Small intestine (tissue), 7 donors: ENCODE data around the gene HIVEP2. TPM values are rescaled to one million over a fixed set of nuclear protein-coding genes. Genes with fewer than 3 reads are reported as not detected.
A peak's percentile ranks its signal among the peaks of the same experiment; 100 is the strongest.

Experiments used
- DNase-seq, 2 donors: peaks; one replicate each; pipeline versions ENCODE4 v3.0.0 to v3.0.0-alpha.2; 2013
- FAIRE-seq: peaks from 2 replicates; lab custom pipeline; 2012; peaks lifted over from hg19 to GRCh38; lab: Jason Lieb, UNC
- H3K27ac ChIP-seq, 3 donors: one replicate each; pipeline ENCODE4 v1.5.1; 2013; ENCODE audit warnings: low read length in 2 of 3, mild to moderate bottlenecking in 2 of 3, control low read depth in 1 of 3, inconsistent platforms in 1 of 3, low read depth in 1 of 3, moderate library complexity in 1 of 3
- H3K27me3 ChIP-seq, 3 donors: one replicate each; pipeline ENCODE4 v1.6.1; 2013; ENCODE audit warnings: low read length in 3 of 3, inconsistent platforms in 1 of 3; ENCODE audit not compliant: control insufficient read depth in 3 of 3, insufficient read depth in 3 of 3
- H3K36me3 ChIP-seq, 3 donors: one replicate each; pipeline ENCODE4 v1.6.1; 2013; ENCODE audit warnings: low read length in 3 of 3, inconsistent platforms in 1 of 3, low read depth in 1 of 3, mild to moderate bottlenecking in 1 of 3, moderate library complexity in 1 of 3; ENCODE audit not compliant: control insufficient read depth in 3 of 3, insufficient read depth in 2 of 3
- H3K4me1 ChIP-seq, 3 donors: one replicate each; pipeline ENCODE4 v1.6.1; 2013; ENCODE audit warnings: low read length in 2 of 3, inconsistent platforms in 1 of 3, low read depth in 1 of 3, mild to moderate bottlenecking in 1 of 3, moderate library complexity in 1 of 3; ENCODE audit not compliant: control insufficient read depth in 3 of 3, insufficient read depth in 2 of 3
- H3K4me3 ChIP-seq, 3 donors: one replicate each; pipeline ENCODE4 v1.5.1; 2013; ENCODE audit warnings: low read length in 3 of 3, control low read depth in 1 of 3, inconsistent platforms in 1 of 3, low read depth in 1 of 3, mild to moderate bottlenecking in 1 of 3, moderate library complexity in 1 of 3
- H3K9me3 ChIP-seq, 2 donors: one replicate each; pipeline ENCODE4 v1.6.1; 2013; ENCODE audit warnings: low read depth in 1 of 2, low read length in 1 of 2; ENCODE audit not compliant: control insufficient read depth in 2 of 2, insufficient read depth in 1 of 2
- WGBS, 3 donors: extraction: QIAGEN DNeasy Blood & Tissue Kit; methylation state at CpG; one replicate each; pipeline ENCODE4 v1.1.7; 2013; 5-methylcytosine and 5-hydroxymethylcytosine counted together
- polyA plus RNA-seq, 4 donors: library from polyadenylated mRNA; stranded (reverse) in 3 of 4; unstranded in 1 of 4; fragments of 200-250 nt in 3 of 4; fragments of 120-200 nt in 1 of 4; gene quantifications; one replicate each; pipeline versions ENCODE4 v1.2.1 to v1.2.3, GENCODE V29; 2013
- donor health status: healthy with polysubstance abuse.
- donor health status: control.
- donor health status: control.
- donor health status: Bipolar disorder and iron deficiency.
- donor health status: healthy.

HIVEP2 gene
- polyA plus RNA-seq, 4 donors: 1.9 to 7.1 (median 3.1) TPM

DNA sequence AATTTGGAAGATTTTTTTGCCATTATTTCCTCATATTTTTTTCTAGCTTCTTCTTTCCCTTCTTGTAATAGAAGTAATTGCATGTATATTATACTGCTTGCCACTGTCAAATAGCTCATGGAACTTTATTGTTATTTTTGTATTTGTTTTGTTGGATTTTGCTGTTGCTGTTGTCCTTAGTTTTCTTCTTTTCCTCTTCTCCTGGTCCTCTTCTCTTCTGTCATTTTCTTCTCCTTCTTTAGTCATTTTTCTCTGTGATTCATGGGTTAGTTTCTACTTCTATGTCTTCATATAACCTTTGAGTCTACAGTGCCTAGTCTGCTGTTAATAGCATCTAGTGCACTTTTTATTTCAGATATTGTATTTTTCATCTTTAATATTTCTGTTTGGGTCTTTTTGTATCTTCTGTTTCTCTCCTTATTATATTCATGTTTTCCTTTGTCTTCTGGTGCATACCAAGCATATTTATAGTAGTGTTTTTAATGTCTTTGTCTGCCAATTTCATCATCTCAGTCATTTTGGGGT, 226.2 kb downstream of the HIVEP2 start:
- DNase-seq (no peak), FAIRE-seq (no peak)
- Histone ChIP-seq H3K9me3 (peaks cover 0 to 8% of the 10 kb centered on the region in 2 donors), H3K27ac (no peak overlapping the region), H3K36me3 (no peaks in the 10 kb centered on the region), H3K4me1 (no peaks in the 10 kb centered on the region), H3K27me3 (peaks cover 0 to 4% (median 0%) of the 10 kb centered on the region in 3 donors), H3K4me3 (no peak overlapping the region)

DNA sequence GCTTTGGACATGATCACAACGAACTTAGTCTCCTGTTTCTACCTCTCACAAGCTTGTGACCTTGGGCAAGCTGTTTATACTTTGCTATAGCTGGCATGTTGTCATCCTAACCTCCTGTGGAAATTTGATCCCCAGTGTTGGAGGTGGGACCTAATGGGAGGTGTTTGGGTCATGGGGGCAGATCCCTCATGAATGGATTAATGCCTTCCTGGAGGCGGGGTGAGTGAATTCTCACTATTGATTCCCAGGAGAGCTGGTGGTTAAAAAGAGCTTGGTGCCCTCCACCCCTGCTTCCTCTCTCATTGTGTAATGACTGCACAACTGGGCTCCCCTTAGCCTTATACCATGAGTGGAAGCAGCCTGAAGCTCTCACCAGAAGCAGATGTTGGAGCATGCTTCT, 228.9 kb downstream of the HIVEP2 start:
- DNase-seq: no peak
- Histone ChIP-seq H3K27me3 (peaks cover 0 to 4% (median 0%) of the 10 kb centered on the region in 3 donors), H3K36me3 (no peaks in the 10 kb centered on the region), H3K27ac (no peak overlapping the region), H3K9me3 (peaks cover 0 to 8% of the 10 kb centered on the region in 2 donors), H3K4me3 (no peak overlapping the region), H3K4me1 (no peaks in the 10 kb centered on the region)
- FAIRE-seq: no peak
- 54 to 60% (median 57%) methylated on average over 2 of the region's 2 CpGs for WGBS, 3 donors

DNA sequence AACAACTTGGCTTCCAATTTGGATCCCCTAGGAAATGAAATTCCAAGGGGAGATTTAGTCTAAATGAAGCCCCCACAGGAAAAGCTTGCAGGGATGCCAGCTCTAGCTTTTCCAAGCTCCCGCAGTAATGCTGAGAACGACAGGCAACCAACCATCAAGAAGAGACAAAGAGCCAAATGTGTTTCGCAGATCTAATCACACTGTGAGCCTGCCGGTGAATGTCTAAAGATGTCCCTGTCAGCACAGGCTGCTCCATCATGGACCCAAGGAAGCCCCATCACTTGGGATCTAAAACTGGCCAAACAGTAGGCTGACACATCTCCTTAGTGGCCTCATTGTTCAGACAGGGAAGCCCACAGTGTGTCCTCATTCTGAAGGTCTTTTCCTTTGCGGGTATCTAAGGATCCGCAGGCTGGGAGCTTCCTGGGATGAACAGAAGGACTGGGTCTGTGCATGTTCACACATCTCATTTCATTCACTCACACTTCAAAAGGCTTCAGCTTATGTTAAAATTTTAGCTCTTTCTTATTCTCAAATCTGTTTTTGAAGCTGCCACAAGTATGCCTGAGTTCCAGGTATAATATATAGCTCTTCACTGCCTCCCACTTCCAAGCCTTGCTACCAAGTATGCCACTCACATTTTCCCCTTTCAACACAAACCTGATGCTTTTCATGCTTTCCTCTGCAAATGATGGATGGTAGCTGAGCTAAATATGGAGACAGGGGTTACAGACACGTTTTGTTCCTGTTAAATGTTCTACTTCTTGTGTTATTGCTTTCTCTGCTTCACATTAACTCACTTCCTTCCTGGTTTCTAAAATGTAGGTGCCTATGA, 229.8 kb downstream of the HIVEP2 start:
- FAIRE-seq: no peak
- Histone ChIP-seq H3K27ac (no peak overlapping the region), H3K9me3 (peaks cover 0 to 8% of the 10 kb centered on the region in 2 donors), H3K27me3 (peaks cover 0 to 4% (median 0%) of the 10 kb centered on the region in 3 donors), H3K4me3 (no peak overlapping the region), H3K36me3 (no peaks in the 10 kb centered on the region), H3K4me1 (no peaks in the 10 kb centered on the region)
- no peak for DNase-seq
- WGBS, 3 donors: 77 to 85% (median 85%) methylated on average over 7 of the region's 7 CpGs

DNA sequence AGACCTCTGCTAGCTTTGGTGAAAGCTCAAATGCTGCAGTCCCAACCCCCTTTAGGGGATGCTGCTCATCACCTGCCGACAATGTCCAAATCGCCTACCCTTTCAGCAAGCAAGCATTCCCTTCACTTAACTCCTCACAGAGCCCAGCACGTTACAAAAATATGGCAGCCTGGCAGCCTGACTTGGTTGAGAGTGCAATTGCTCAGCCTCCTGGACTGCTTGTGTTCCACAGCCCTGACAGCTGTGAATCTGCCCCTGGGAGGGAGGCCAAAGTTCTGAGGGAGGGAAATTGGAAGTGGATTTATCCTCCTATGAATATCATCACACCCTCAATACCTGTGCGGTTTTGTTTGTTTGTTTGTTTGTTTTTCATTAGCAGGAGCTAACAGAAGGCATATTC, 231.0 kb downstream of the HIVEP2 start:
- no peak for FAIRE-seq
- no peaks in the 10 kb centered on the region for H3K27me3 ChIP-seq
- WGBS, 3 donors: 70 to 83% (median 81%) methylated on average over 4 of the region's 4 CpGs

DNA sequence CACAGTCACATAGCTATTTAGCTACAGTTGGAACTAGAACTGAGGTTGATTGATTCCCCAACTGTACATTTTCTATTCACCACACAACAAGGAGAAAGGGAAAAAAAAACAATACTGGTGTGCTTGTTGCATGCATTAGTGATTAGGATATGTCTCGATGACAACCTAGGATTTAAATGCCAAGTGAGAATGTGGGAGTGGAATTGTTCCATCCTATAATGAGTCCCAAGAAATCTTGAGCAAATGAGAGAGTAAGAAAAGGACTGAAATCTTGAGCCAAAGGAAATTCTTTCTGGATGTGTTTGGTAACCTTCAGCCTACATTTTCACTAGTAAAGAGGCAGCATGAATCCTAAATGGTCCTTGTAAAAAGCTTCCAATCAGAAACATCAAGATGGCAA, 232.7 kb downstream of the HIVEP2 start:
- no peaks in the 10 kb centered on the region for H3K9me3 ChIP-seq
- H3K27me3 ChIP-seq: no peaks in the 10 kb centered on the region
- WGBS, 3 donors: 93 to 94% (median 93%) methylated on average over 1 of the region's 1 CpG
- no peaks in the 10 kb centered on the region for H3K4me1 ChIP-seq
- DNase-seq: no peak
- no peaks in the 10 kb centered on the region for H3K36me3 ChIP-seq
- H3K4me3 ChIP-seq: no peak overlapping the region
- FAIRE-seq: no peak
- no peak overlapping the region for H3K27ac ChIP-seq

More for the DNA sequence above, 231.0 kb downstream of the HIVEP2 start:
- Histone ChIP-seq H3K36me3 (no peaks in the 10 kb centered on the region), H3K4me3 (no peak overlapping the region), H3K27ac (no peak overlapping the region), H3K4me1 (no peaks in the 10 kb centered on the region), H3K9me3 (peaks cover 0 to 4% of the 10 kb centered on the region in 2 donors)
- DNase-seq: no peak

DNA sequence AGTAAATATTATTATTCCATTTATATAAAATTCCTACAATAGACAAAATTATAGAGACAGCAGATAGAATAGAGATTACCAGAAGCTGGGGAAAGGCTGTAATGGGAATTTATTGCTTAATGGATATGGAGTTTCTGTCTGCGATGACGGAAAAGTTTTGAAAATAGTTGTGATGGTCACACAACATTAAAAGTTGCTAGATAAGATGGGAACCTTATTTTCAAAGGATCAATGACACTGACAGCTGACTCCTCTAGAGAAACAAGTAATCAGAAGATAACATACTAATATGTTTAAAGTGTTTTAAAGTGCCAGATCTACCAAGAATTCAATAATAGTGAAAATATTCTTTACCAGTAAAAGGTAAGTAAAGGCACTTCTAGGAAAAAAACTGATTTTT, 236.3 kb downstream of the HIVEP2 start:
- Histone ChIP-seq H3K27ac (no peak overlapping the region), H3K27me3 (no peaks in the 10 kb centered on the region), H3K4me3 (no peak overlapping the region), H3K4me1 (no peaks in the 10 kb centered on the region), H3K9me3 (no peaks in the 10 kb centered on the region), H3K36me3 (no peaks in the 10 kb centered on the region)
- WGBS, 3 donors: 97 to 99% (median 98%) methylated on average over 2 of the region's 2 CpGs
- DNase-seq (no peak), FAIRE-seq (no peak)

DNA sequence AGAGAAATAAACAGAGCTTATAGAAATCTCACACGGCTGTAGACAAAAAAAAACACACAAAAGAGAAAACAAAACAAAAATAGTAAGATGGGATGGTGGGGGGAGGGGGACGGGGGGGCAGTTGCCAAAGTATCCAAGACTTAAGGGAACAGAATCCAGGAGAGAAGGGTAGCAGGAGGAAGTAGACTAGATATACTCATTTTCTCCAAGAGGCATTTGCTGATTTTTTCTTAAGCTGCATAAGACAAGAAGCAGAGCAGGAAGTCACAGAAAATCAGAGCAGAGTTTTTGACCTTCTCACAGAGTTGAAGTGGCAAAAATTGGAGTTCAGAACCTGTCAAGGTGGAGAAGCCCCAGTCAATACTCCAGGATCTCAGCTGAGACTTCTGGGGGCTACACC, 237.7 kb downstream of the HIVEP2 start:
- H3K36me3 ChIP-seq: no peaks in the 10 kb centered on the region
- H3K27ac ChIP-seq: no peak overlapping the region
- H3K4me3 ChIP-seq: no peak overlapping the region
- no peaks in the 10 kb centered on the region for H3K4me1 ChIP-seq
- FAIRE-seq (no peak), DNase-seq (no peak)
- WGBS, 3 donors: 42 to 61% (median 50%) methylated on average over 2 of the region's 2 CpGs
- no peaks in the 10 kb centered on the region for H3K9me3 ChIP-seq
- H3K27me3 ChIP-seq: no peaks in the 10 kb centered on the region

DNA sequence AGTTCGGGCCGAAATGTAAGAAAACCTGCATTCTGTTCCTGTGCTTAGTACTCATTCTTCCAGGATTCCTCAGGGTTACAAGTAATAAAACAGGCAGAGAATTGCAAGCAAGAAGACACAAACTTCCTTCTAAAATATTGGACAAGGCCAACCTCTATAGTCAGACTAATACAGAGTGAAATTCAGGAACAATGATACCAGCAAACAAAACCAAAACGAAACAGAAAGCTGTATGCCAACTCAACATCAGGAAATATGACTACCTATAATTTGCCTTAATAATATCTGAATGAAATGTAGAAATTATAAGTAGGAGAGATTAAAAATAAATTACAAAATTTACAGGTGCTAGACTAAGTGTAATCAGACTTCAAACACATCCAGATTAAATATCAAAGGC, 238.8 kb downstream of the HIVEP2 start:
- no peak overlapping the region for H3K4me3 ChIP-seq
- DNase-seq (peak in 1 of 2 donors; percentile 33), FAIRE-seq (peak; percentile 39)
- H3K9me3 ChIP-seq: no peaks in the 10 kb centered on the region
- H3K36me3 ChIP-seq: no peaks in the 10 kb centered on the region
- WGBS, 3 donors: 67 to 71% (median 68%) methylated on average over 3 of the region's 3 CpGs
- H3K4me1 ChIP-seq: no peaks in the 10 kb centered on the region
- H3K27ac ChIP-seq: no peak overlapping the region
- H3K27me3 ChIP-seq: no peaks in the 10 kb centered on the region
